ENCODE results near the gene OTULIN.

GRCh38 chr5:14715481-14715880, 51.0 kb downstream of the OTULIN start:
- TF ChIP-seq EZH2 (IDR thresholded peaks at IDR 0.05; ENCODE audit: insufficient read depth, poor library complexity, severe bottlenecking) (no peak), EZH2phosphoT487 (IDR thresholded peaks at IDR 0.05; ENCODE audit: insufficient read depth, low read depth) (no peak)

Measured in GM23248 (cell line).